ENCODE results near the gene POLR2C. TPM values are rescaled to one million over a fixed set of nuclear protein-coding genes. Genes with fewer than 3 reads are reported as not detected.

The POLR2C gene
- total and polyA plus RNA-seq, 2 of the 13 experiments (the other 11 are each of a cell fraction or from before 2014, with no cell fraction given), result 104 to 216 TPM

- TF ChIP-seq ZNF749 (CRISPR knock-in tag; IDR thresholded peaks at IDR 0.05; ENCODE audit: borderline replicate concordance) (no peak; the same call in 1 of the 2 replicates), THAP8 (CRISPR knock-in tag; IDR thresholded peaks at IDR 0.05; ENCODE audit: borderline replicate concordance) (no peak), RARA (CRISPR knock-in tag; IDR thresholded peaks at IDR 0.05) (no peak), ZNF512 (CRISPR knock-in tag; IDR thresholded peaks at IDR 0.05) (no peak), ZNF510 (CRISPR knock-in tag; IDR thresholded peaks at IDR 0.05; ENCODE audit: low read depth) (no peak), ZNF138 (CRISPR knock-in tag; IDR thresholded peaks at IDR 0.05; ENCODE audit: low read depth) (no peak), HIVEP1 (CRISPR knock-in tag; IDR thresholded peaks at IDR 0.05) (no peak), AKAP8 (CRISPR knock-in tag; IDR thresholded peaks at IDR 0.05) (no peak), PHF8 (CRISPR knock-in tag; IDR thresholded peaks at IDR 0.05) (no peak), MBD4 (IDR thresholded peaks at IDR 0.05; ENCODE audit: borderline replicate concordance, low read length) (no peak), ZNF326 (CRISPR knock-in tag; IDR thresholded peaks at IDR 0.05; ENCODE audit: borderline replicate concordance) (no peak), ZNF512B (CRISPR knock-in tag; IDR thresholded peaks at IDR 0.05; ENCODE audit: borderline replicate concordance) (0 out of 2 replicates have a peak, but pooled peaks have one; percentile 11), PATZ1 (CRISPR knock-in tag; IDR thresholded peaks at IDR 0.05) (peak; percentile 84), ZNF564 (CRISPR knock-in tag; IDR thresholded peaks at IDR 0.05) (no peak), NONO (IDR thresholded peaks at IDR 0.05) (no peak), NONO (CRISPR knock-in tag; conservative IDR thresholded peaks at IDR 0.05) (no peak), ATF4 (CRISPR knock-in tag; IDR thresholded peaks at IDR 0.05) (no peak), CEBPZ (IDR thresholded peaks at IDR 0.05; ENCODE audit: low read length) (no peak)
Measured at GRCh38 chr16:57519796-57520360, 57.4 kb downstream of the POLR2C start (continued).
